Activated CD8-positive, alpha-beta memory T cell treated with anti-CD3 and anti-CD28 coated beads for 48 hours (primary cell): ENCODE data around the gene ZMYND12.
"Not testable (repeated sequence)": the region's sequence is repeated elsewhere in the genome, so short reads cannot be mapped to it uniquely, and the experiment has no call there.

Experiments
- DNase-seq, 3 experiments: peaks; one replicate each; pipeline ENCODE4 v3.0.0-alpha.2; 2020; ENCODE audit warnings: low read depth in 2 of 3, low spot score in 2 of 3

ZMYND12 gene, protein sequence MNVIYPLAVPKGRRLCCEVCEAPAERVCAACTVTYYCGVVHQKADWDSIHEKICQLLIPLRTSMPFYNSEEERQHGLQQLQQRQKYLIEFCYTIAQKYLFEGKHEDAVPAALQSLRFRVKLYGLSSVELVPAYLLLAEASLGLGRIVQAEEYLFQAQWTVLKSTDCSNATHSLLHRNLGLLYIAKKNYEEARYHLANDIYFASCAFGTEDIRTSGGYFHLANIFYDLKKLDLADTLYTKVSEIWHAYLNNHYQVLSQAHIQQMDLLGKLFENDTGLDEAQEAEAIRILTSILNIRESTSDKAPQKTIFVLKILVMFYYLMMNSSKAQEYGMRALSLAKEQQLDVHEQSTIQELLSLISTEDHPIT

DNA sequence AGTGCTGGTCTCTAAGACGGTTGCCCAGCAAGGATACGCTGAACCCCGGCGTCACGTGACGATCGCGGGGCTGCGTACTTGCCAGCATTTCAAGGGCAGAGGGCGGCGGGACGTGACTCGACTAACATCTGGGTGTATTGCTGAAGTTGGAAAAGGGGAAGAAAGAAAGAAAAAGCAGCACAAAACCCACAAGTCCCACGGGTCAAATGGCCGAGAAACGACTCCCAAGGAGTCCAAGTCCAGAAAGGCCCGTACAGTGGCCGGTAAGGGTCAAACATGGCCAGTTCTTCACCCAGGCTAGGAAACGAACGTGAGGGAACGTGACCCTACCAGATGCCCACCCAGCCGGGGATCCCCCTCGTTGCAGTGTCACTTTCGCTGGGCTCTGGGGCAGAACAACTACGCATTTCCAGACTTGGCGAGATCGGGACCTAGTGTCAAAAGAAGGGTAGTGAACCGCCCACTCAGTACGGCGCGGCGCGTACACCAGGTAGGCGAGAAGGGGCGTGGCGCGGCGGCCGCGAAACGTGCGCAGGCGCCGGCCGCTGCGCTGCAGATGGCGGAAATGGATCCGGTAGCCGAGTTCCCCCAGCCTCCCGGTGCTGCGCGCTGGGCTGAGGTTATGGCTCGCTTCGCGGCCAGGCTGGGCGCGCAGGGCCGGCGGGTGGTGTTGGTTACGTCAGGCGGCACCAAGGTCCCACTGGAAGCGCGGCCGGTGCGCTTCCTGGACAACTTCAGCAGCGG lies at the start of gene ZMYND12, which contains the start of gene PPCS:
ZMYND12 (minus strand) TSS at position 13 of the 744 bp plus-strand sequence. CDS start 25 bp downstream, outside the sequence.
PPCS (plus strand) TSS at position 534 of the 744 bp plus-strand sequence; CDS start at position 557, 23 bp downstream.
- DNase-seq, result peak; percentile 78 to 88 (median 80)

DNA sequence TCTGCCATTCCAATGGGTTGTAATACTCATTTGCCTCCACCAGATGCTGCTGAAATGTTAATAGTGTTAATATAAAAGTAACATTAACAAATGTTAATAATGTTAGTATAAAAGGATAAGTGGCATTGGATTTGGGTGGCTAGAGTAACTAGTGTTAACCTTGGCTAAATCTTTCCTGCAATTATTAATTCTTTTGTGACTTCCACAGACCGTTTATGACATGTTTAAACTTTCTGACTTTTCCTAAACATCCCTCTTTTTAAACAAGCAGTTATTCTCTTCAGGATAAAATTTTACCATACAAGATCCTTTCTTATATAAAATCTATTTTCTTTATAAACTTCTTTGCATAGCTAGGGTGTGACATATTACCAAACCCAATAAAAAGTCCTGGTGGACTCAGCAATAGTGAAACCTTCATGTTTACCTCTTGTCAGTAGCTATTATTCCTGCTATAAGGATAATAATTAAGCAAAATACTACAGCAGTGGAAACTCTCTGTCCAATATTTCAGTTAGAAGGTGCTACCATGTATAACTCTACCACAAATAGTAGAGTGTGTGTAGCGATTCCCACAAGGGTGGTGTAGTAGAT lies 48.8 kb upstream of the ZMYND12 start:
- DNase-seq, result no peak

DNA sequence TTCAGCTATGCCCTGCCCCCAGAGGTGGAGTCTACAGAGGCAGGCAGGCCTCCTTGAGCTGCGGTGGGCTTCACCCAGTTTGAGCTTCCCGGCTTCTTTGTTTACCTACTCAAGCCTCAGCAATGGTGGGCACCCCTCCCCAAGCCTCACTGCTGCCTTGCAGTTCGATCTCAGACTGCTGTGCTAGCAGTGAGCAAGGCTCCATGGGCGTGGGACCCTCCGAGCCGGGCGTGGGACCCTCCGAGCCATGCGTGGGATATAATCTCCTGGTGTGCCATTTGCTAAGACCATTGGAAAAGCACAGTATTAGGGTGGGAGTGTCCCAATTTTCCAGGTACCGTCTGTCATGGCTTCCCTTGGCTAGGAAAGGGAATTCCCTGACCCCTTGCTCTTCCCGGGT lies 46.2 kb upstream of the ZMYND12 start:
- DNase-seq, result not testable (repeated sequence)

DNA sequence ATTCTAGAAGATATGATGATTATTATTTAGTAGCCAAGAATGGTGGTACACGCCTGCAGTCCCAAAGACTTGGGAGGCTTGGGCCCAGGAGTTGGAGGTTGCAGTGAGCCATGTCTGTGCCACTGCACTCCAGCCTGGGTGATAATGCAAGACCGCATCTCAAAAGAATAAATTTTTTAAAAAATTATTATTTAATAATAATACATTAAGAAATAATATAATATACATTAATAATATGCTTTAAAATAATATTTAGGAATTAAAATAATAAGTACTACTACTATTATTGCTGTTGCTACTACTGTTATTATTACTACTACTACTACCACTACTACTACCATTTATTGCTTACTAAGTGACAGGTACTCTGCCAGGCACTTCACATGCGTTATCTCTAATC lies 34.4 kb upstream of the ZMYND12 start:
- no peak for DNase-seq

DNA sequence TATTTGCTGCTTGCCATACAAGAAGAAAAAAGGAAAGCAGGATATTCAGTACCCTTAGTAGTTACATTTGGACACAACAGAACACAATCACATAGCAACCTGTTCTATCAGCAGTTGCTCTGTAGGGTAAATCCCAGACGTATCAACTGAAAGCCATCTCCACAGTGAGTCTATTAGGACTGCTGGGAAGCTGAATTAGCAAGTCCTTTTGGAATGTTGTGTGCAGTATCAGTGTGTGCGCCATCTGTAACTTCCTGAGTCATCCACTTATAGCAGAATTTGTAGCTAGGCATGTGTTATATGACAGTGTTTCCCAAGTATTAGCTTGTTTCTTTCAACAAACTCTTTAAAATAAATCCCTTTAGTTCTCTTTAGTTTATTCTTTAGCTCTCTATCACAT lies 28.6 kb upstream of the ZMYND12 start:
- DNase-seq, result no peak

DNA sequence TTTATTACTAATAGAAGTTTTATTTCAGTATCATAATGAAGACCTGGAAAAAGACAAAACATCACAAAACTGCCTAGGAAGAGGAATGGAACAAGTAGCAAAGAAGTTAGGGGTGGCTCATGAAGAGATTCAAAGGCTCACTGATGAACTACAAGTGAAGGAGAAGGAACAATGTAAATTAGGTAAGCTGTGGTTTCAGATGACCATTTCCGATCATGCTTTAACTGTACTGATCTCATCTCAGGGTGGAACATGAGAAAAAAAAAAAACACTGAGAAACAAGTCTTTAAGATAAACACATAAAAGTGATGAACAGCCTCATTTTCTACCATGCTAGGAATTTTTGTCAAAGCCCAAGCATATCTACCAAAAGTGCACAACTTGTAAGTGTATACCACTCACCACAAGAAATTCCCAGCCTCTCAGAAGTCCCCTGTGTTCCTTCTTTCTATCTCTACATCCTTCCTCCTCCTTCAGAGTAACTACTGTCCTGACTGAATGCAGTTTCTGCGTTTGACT lies 26.9 kb upstream of the ZMYND12 start:
- no peak for DNase-seq

DNA sequence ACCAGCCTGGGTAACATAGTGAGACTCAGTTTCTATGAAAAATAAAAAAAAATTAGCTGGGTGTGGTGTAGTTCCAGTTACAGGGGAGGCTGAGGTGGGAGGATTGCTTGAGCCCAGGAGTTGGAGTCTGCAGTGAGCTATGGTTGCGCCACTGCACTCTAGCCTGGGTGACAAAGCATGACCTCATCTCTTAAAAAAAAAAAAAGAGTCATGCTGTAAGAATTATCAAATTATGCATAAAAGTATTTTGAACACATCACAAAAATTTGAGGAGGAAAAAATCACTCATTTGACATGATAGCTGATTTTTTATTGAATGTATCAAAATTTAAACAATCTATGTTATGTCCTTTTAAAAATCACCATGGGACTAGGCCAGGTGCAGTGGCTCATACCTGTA lies 25.1 kb upstream of the ZMYND12 start:
- no peak for DNase-seq

DNA sequence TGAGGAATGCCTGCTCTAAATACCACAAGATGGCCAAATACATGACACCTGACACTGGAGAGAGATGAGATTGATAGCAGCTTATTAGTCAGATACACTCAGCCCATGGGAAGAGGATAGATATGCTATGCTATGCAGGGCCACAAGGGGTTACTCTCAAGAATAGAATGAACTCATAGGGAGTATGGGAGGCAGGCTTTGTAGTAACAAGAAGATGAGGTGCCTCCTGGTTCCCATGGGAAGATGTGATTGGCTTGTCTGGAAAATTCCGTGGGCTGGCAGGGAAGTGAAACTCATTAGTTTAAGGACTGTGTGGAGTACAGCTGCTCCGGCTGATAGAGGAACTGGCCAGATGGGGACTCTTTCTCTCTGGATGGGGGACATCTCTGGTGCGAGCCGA lies 23.8 kb upstream of the ZMYND12 start:
- no peak for DNase-seq

DNA sequence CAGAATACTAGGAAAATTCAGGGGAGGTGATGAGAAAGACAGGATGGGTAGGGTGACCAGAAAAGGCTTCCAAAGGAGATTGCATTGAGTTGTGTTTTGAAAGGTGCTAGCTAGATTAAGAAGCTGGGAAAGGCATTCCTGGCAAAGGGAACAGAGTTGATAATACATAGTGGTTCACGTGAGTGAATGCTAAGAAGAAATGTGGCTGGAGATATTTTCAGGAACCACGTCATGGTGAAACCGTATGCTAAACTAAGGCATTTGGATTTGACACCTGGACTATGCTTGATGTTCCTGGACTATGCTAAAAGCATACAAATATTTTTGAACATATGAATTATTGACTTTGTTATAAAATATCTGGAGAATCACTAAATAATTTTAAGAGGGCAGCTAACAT lies 22.0 kb upstream of the ZMYND12 start:
- DNase-seq, result no peak

DNA sequence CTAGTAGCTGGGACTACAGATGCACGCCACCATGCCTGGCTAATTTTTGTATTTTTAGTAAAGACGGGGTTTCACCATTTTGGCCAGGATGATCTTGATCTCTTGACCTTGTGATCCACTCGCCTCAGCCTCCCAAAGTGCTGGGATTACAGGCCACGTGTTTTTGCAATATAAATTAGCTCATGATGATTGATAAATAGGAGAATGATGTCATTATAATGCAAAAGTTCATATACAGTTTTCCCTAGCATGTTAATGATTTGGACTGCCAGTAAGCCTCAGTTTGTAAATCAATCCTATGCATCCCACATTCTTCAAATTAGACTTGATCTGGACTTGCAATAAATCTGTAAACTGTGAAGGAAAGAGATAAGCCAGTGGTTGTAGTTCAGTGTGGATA lies 21.5 kb upstream of the ZMYND12 start:
- DNase-seq, result not testable (repeated sequence)

DNA sequence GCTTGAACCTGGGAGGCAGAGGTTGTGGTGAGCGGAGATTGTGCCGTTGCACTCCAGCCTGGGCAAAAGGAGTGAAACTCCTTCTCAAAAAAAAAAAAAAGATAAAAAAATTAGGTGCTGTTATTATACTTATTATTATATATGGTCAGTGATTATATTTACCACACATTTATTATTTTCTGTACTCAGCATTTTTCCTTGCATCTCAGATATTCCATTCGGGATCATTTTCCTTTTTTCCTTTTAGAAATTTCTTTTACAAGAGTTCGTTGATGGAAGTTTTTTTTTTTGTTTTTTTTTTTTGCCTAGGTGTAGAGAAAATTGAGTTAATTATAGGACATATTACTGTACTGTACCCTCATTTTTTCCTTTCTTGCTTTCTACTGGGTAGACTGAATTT lies 20.8 kb upstream of the ZMYND12 start:
- DNase-seq, result no peak

DNA sequence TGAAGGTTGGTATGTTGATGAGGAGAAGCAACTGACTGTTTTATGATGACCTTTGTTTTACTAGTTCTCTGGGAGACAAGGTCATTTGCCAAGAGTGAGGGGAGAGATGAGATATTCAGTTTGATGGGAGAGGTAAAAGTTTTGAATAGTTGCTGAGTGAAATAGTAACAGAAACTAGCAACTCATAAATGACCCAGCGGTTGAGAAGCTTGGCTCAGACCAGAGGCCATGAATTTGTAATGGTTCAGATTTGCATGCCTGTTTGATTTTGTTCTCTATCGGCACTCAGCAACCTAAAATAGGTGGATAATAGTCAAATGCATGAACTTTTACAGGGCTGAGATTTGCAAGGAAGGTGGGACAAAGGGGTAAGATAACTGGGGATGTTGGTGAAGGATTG lies 13.9 kb upstream of the ZMYND12 start:
- DNase-seq, result no peak

DNA sequence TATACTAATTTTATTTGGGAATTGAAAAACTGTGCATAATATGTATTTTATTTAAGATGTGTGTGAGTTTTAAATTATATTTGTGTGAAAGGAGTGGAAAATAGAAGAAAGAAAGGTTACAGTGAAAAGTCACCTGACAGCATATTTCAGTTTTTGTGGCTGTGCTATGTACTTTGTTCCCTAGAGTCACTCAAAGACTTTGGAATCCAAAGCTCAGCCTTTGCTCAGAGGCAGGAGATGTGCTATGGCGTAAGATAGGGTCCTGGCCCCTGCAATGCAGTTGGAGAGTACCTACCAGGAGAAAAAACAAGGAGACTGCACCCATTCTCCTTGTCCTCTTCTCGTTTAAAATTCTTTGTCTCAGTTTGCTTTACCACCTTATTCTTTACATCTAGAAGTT lies 10.2 kb upstream of the ZMYND12 start:
- no peak for DNase-seq

DNA sequence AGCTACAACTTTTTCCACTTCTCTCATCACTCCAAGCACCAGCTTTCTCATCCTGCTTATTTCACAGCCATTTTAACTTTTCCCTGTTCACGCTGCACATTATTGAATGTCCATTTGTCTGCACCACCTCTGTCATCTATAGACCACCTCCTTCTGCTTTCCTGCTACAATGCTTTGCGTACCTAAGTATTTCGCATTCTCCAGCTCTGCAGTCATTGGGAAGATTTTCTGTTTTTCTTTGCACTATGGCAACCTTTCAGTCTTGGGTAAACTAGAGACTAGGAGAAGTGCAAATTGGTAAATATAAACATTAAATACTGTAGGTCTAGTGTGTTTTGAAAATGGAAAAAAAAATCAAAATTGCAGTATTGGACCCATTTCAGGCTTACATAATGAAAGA lies 8.1 kb upstream of the ZMYND12 start:
- DNase-seq, result no peak

DNA sequence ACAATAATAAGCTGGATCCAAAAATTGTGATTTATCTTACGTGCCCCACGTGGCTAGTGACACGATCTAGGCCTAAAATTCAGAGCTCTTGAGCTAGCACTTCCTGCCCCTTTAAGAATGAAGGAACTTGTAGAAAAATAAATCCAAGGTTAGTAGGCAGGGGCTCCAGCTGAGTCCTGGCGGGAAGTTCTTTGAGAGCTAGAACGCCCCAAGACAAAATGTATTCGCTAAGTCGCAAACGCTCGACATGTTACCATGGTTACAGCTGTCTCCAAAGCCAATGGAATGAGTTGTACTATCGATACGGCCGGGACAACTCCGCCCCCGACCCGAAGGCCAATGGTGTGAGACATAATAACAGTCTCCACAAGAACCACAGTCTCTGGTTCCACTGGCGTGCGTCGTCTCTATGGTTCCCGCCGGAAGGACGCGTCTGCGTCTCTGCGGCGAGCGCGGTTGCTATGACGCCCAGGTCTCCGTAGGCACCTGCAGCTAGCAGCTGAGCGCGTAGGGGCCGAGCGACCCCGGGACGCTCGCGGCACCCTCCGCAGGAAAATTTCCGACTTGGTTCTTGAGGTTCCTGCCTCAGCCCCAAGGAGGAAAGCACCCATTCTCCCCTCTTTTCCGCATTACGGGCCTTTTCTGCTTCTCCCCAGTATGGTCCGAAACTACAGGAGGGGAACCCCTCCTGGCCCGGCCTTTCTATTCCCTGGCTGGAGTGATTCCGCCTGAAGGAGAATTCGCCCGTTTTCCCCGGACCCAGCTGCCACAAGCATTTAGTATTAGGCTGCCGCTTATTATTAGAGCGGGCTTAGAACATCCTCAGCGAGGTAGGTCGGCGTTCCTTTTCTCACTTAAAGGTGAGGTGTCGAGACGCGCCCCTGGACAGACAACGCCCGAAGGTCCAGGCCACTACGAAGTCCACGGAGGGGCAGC lies 7.3 kb upstream of the ZMYND12 start, which contains the start of gene CCDC30:
CCDC30 (plus strand) TSS at position 459 of the 936 bp plus-strand sequence. CDS start 17,266 bp downstream, outside the sequence.
- DNase-seq, result peak; percentile 69 to 82 (median 80)

DNA sequence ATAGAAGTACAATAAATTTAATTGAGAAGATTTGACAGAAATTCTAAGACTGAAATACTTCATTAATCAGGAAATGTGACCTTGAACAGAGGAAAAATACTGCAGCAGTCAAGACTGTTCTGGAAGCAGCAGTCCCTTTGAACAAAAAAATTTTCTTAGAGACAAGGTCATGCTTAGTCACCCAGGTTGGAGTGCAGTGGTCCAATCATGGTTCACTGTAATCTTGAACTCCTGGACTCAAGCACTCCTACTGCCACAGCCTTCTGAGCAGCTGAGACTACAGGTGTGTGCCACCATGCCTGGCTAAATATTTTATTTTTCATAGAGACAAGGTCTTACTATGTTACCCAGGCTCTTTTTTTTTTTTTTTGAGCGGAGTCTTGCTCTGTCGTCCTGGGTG lies 5.4 kb upstream of the ZMYND12 start:
- DNase-seq, result no peak

DNA sequence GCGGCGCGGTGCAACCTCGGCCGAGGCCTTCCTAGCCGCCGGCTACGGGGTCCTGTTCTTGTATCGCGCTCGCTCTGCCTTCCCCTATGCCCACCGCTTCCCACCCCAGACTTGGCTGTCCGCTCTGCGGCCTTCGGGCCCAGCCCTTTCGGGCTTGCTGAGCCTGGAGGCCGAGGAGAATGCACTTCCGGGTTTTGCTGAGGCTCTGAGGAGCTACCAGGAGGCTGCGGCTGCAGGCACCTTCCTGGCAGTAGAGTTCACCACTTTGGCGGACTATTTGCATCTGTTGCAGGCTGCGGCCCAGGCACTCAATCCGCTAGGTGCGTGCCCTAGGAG lies 900 bp upstream of the ZMYND12 start:
- DNase-seq, result peak in 2 of 3 experiments; percentile 33 to 41

DNA sequence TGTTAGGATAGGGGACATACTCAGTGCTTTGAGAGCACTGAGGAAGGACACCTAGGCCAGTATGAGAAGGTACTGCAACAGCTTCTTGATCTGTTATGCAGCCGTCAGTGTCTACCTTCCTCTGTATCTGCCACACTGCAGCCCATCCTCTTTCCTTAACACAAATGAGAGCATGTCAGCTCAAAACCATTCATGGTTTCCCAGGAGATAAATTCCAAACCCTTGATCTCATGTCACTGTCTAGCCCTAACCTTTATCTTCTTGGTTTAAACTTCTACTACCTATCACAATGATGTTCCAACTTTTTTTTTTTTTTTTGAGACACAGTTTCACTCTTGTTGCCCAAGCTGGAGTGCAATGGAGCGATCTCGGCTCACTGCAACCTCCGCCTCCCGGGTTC lies 1.4 kb downstream of the ZMYND12 start:
- DNase-seq, result no peak

DNA sequence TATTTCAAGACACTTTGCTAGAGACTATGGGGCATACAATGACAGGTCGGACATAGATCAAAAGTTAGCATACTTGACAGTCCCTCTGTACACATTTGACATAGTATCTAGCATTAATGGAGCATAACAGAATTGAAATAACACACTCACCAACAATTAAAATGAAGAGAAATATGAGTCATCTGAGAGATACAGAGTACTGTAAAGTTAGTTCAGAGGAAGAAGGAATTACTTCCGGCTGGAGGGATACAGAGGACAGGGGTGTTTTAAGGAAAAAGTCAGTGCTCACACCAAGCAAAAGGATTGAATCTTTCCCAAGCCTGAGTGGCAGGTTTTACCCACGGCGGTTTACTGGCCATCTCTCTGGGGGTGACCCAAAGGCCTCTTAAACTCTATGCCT lies 2.4 kb downstream of the ZMYND12 start:
- DNase-seq, result no peak

DNA sequence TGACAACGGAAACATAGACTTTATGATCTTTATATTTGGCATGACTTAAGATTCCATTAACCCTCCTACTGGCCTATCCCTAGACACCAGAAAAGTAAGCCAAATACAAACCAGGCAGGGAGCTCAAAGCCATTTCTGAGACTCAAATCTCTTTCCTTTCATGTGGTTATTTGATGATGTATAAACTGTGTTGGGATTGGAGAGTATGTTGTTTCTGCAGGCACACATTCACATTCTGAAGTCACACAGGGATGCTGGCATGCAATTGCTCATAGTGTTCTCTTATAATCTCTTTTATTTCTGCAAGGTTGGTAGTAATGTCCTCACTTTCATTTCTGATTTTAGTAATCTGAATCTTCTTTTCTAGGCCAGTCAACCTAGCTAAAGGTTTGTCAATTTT lies 5.8 kb downstream of the ZMYND12 start:
- DNase-seq, result no peak

DNA sequence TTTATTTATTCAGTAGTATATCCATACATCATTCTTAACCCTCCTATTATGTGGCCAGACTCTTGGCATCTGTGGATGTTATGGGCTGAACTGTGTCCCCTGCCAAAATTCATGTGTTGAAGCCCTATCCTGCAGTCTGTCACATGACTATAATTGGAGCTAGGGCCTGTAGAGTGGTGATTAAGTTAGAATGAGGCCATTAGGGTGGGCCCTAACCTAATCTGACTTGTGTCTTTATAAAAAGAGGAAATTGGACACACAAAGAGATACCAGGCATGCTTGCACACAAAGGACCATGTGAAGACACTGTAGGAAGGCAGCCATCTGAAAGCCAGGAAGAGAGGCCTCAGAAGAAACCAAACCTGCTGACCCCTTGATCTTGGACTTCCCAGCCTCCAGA lies 6.6 kb downstream of the ZMYND12 start:
- DNase-seq, result no peak
